Hematopoietic multipotent progenitor cell treated with erythropoietin and hydrocortisone succinate and interleukin-3 and kit ligand, for 6 days (in vitro differentiated cells): ENCODE data around the gene CD55.

Experiments used
- DNase-seq: peaks from one replicate; pipeline ENCODE4 v3.0.0-alpha.2; 2015

CD55 gene

DNA sequence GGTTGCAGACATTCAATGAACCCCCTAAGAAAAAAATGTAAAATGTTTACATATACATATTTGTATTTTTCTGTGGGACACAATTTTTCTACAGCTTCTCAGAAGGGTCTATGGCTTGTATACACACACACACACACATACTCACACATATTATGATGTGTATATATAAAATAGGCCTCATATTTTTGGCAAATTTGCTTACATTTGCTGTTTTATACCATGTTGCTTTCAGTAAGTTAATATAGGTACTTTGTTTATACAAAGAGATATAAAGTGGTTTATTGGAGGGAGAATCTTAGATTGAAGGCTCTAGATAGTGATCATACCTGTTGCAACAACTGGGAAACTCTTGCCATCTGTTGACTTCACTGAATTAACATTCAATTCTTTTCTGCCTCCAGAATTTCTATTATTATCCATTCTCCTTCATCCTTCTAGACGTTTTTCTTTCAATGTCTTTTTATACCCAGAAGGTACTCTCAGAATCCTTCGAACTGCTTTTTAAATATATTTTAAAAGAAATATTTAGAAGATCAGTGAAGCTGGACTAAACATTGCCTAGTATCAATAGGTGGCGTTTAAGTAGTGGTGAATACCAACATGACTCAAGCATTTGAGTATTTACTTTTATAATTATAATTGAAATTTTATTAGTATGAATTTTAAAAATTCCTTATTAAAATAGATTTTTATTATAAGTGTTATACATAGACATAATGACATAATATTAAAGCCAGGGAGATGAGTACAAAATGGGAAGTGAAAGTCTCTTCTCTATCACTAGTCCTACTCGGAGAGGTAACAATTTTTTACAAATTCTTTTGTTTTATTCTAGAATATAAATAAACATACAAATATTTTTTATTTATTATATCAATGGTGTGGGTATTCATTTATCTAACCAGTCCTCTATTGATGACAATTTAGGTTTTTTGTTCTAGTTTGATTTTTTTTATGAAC is 10.2 kb downstream of the CD55 start:
- no peak for DNase-seq

- no peak for DNase-seq
Observed at GRCh38 chr1:207333009-207333600, 11.6 kb downstream of the CD55 start.

DNA sequence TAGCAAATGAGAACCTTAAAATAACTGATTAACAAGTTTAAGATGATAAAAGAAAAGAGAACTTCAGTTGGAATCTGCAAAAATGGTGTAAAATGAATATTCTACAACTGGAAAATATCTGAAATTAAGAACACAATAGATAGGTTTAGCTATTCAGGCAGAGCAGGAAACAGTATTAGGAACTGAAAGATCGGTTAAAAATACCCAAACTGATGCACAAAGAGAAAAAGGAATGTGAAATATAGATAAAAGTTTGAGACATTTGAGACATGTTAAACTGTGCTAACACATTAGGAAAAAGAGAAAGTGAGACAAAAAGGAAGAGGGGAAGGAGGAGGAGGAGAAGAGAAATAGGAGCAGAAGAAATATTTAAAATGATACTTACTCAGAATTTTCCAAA is 12.1 kb downstream of the CD55 start:
- DNase-seq: no peak

DNA sequence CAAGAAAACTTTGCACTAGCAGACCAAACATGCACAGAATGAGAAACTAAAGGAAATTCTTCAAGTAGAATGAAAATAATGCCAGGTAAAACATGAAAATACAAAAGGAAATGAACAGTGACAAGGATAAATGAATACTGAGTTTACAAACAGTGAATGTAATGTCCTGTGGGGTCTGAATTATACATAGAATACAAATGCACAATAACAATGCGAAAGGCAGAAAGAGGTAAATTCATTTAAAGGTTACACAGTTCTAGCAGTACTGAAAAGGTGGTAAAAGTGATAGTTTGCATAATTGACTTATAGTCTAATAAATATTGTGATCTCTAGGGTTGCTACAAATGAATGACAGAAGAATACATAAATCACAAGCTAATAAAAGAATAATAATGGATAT is 12.9 kb downstream of the CD55 start:
- no peak for DNase-seq

DNA sequence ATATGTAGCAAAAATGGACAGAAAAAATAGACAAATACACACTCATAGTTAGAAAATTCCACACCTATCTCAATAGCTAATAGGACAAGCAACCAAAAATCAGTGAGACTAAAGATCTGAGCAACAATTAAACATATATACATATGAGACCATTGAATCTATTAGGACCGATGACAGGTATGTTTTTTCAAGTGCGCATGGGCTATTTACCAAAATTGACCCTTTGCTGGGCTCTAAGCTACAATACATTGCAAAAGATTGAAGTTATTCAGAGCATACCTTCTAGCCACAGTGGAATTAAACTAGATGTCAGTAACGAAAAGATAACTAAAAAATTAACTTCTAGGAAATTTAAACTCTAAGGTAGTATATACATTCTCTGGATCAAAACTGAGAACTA is 13.7 kb downstream of the CD55 start:
- no peak for DNase-seq

DNA sequence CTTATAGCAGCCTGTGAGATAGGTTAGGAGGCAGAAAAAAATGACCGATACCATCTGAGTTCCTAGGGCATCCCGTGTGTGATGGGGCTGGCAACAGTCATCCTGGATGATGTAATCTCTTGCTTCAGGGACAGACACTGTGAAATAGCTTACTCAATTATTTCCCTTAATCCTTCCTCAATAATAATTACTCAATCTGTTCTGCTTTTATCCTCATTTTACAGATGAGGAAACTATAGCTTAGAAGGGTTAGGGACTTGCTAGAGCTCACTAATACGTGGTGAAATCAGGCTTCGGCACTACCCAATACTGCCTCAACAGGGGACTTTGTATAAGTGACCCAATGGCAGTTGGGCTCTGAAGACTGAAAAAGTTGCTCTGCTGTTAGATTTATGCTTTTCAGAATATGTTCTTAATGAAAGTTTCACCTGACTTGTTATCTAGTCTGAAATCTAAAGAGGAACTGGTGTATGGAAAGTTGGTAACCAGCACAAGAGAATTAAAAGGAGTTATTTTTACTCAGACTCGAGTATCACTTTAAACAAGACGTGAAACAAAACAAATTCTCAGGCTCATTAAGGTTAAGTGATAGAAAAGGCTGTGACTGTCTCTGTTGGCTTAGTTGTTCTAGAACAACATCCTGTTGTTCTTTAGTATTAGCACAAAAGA is 14.4 kb downstream of the CD55 start:
- DNase-seq: peak; percentile 54

GRCh38 chr1:207336559-207337467 is 15.3 kb downstream of the CD55 start:
- DNase-seq: peak; percentile 9

DNA sequence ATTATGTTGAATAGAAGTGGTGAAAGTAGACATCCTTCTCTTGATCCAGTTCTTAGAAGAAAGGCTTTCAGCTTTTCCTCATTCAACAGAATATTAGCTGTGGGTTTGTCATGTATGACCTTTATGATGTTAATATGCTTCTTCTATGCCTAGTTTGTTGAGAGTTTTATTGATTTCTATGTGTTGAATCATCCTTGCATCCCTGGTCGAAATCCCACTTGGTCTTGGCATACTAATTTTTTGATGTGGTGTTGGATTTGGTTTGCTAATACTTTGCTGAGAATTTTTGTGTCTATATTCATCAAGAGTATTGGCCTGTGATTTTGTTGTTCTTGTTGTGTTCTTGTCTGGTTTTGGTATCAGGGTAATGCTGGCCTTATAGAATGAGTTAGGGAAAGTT is 20.9 kb downstream of the CD55 start:
- DNase-seq: no peak

DNA sequence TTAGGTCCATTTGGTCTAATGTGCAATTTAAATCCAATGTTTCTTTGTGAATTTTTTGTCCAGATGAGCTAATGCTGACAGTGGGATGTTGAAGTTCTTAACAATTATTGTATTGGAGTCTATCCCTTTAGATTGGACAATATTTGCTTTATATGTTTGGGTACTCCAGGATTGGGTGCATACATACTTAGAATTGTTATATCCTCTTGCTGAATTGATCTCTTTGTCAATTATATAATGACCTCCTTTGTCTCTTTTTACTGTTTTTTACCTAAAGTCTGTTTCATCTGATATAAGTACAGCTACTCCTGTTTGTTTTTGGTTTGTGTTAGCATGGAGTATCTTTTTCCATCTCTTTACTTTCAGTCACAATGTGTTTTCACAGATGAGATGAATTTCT is 22.2 kb downstream of the CD55 start:
- DNase-seq: no peak

DNA sequence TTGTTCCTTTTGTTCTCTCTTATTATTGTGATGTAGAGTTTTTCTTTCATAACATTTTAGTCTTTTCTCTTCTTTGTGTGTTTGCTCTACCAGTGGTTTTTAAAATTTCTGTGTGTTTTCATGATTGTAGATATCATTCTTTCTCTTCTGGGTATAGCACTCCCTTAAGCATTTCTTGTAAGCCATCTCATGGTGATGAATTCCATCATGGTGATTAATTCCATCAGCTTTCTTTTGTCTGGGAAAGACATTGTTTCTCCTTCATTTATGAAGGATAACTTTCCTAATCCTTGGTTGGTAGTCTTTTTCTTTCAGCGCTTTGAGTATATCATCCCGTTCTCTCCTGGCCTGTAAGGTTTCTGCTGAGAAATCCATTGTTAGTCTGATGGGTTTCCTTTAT is 22.7 kb downstream of the CD55 start:
- no peak for DNase-seq

- no peak for DNase-seq
Observed at GRCh38 chr1:207345644-207346477, 24.4 kb downstream of the CD55 start.

DNA sequence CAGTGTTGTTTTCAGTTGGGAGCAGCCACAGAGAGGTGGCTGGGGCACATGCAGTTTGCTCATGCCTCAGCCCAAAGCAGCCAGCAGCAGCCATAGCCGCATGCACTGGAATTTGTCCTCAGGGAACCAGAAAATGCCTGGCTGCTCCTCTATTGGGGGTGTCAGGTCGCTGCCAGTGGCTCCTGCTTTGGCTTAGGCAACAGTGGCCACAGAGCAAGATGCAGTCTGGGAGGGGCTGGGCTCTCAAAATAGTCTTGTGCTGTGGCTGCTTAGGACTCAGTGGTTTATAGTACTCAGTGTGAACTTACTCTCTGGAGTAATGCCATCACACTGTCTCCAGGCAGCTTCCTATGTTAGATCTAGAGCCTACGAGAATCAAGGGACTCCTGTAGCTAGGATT is 25.0 kb downstream of the CD55 start:
- no peak for DNase-seq

DNA sequence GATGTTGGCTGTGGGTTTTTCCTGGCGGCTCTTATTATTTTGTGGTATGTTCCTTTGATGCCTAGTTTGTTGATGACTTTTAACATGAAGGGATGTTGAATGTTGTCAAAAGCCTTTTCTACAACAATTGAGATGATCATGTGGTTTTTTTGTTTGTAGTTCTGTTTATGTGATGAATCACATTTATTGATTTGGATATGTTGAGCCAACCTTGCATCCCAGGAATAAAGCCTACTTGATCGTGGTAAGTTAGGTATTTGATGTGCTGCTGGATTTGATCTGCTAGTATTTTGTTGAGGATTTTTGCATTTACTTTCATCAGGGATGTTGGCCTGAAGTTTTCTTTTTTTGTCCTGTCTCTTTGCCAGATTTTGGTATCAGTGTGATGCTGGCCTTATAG is 28.5 kb downstream of the CD55 start:
- DNase-seq: no peak

- DNase-seq: no peak
Observed at GRCh38 chr1:207352554-207352953, 31.1 kb downstream of the CD55 start.

DNA sequence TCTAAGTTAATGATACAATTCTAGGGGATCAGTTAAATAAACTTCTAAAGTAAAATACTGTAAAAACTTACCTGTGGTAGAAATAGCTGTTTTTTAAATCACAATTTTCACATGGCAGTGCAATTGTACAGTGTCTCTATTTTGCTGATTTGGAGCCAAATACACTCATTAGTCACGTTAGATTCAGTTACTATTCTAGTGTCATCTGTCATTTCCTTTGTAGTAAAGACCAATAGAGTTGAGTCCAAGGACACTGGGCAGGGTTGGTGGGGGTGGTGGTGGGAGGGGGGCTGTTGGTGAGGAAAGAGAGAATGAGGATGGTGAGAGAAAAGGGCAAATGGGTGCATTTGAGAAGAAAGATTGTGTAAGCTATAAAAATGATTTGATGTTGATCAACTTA is 33.6 kb downstream of the CD55 start:
- no peak for DNase-seq

DNA sequence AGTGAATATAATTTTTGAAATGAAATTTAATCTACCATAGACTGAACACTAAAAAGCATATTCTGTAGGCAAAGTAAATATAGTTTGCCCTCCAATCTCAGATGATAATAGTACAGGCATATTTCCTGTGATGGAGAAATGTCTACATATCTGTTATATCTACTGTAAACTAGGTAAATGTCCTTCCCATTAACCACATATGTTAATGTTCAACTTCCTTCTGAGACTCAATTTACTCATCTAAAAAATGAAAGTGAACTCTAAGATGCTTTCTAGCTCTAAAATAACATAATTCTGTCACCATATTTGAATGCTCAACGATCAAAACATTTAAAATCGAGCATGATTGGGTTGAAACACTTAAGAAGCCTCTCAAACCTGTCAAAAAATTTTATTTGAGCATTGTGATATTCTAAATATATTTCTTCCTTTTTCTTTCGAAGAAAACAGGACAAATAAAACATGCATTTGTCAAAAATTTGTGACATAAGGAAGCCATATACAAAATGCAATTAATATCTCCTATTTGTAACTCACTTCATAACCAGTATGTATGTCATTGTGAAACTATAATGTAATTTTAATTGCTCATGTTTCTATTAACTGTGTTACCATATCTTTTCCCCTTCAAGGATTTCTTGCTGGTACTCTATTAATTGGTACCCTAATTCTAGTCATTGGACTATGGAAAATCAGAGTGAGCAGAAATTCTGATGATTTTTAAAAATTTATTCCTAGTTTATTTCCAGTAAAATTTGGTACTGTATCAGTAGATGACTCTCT is 34.2 kb downstream of the CD55 start:
- DNase-seq: no peak

GRCh38 chr1:207361029-207361428 is 39.6 kb downstream of the CD55 start:
- DNase-seq: no peak

DNA sequence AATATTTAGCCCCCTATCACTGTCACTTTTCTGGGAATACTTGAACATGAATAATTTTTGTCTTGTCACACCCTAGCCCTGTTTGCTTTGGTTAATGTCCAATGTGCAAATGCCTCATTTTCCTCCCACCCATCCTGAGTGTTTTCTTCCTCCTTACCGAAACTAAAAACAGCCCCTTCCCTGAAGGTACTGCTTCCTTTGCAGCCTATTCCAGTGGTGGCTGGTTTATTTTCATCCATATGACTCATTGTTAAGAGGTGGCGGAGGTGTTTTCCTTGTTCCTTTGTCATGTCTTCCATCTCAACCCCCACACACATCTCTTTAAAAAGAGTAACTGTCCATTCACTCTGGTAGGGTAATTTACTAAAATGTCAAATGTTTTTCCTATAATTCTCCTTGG is 40.4 kb downstream of the CD55 start:
- DNase-seq: no peak

DNA sequence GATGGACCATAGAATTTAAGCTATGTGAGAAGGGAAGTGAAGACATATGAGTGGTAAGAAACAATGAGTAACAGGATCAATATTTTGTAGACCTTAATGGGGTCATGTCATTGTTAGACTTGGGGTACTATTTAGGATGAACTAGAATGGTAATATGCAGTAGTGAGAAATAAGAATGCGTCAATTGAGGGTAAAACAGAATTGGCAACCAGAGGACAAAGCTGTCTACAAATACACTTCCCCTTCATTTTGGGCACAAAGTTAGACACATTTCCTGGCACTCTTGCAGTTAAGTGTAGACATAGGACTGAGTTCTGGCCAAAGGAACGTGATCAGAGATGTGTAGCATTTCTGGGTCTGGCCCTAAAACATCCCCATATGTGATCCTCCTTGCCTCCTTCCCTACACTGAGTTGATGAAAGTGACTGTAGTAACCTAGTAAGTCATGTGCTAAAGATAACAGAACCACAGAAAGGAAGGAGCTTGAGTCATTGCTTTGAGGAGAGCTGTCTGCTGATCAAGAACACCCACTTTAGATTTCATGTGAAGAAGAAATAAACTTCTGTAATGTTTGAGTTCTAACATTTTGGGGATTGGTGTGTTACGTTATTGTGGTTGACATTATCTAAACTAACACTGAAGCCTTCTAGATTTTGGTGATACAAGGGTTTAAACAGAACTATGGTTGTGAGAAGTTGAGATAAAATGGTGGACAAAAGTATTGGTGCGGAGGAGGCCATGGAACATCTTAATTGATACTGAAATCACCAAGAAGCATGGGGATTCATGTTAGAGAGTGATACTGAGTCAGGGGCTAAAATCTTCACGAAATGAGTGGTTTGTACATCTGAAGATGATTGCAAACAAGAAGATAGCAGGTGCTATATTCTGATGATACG is 41.7 kb downstream of the CD55 start:
- peak; percentile 91 for DNase-seq

DNA sequence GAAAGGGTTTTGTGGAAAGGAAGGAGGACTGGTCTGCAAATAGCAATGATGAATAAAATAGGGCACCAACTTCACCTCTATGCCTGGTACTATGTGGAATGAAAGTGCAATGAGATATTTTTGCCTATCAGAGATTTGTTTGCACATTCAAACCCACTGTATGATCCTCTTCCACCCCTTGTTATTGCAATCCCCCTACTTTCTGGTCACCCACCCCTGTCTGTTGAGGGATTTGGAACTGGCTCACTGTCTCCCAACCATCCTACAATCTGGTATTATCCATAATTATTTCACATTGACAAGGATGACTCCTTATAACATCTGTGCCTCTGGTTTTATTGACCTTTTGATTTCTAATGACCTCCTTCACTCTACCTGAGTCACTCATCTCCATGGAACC is 42.4 kb downstream of the CD55 start:
- no peak for DNase-seq
